Measurements from ENCODE around the gene TRIOBP.
"Not testable (repeated sequence)": the region's sequence is repeated elsewhere in the genome, so short reads cannot be mapped to it uniquely, and the experiment has no call there.

Gene TRIOBP

GRCh38 chr22:37696657-37697537 lies at the start of gene TRIOBP:
TRIOBP (plus strand) TSS chr22:37697048; CDS start chr22:37701366, 4,318 bp downstream.
- peak; percentile 67 to 78 for DNase-seq

DNA sequence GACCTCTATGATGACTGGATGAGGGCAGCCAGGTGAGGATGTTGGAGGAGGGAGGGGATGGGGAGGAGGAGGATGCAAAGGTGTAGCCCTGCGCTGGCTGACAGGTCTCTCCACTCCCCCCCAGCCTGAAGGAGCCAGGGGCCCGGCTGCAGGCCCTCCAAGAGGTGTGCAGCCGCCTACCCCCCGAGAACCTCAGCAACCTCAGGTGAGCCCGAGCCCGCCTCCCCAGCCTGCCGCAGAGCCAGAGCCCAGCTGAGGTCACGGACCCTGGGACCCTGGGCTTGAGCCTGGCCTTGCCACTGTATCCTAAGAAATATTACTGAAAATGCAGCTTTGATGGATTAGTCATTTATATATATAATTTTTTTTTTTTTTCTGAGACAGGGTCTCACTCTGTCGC lies 49.5 kb upstream of the TRIOBP start:
- no peak for DNase-seq

GRCh38 chr22:37647928-37648327 lies 48.9 kb upstream of the TRIOBP start:
- DNase-seq: no peak

GRCh38 chr22:37650463-37651136 lies 46.2 kb upstream of the TRIOBP start:
- DNase-seq: no peak

DNA sequence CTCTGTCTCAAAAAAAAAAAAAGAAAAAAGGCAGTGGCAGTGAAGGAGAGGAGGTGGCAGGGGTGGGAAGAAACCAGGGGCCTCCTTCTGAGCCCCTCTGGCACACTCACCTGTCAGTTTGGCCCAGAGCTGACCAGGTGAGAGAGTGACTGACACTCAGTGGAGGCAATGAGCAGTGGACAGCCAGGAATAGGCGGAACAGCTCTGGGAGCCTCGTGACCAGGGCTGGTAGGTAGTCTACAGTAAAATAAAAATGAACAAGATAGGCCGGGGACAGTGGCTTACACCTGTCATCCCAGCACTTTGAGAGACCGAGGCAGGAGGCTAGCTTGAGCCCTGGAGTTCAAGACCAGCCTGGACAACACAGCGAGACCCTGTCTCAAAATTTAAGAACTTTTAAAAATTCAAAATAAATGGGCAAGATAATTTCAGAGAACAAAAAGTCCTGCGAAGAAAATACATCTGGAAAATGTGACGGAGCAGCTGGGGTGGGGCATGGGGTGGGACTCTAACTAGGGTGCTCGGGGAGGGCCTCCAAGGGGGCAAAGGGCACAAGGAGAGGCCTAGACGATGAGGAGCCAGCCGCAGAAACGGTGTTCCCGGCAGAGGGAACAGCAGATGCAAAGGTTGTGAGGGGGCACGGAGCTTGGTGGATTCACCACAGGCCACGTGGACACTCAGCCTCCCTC lies 42.1 kb upstream of the TRIOBP start:
- no peak for DNase-seq

DNA sequence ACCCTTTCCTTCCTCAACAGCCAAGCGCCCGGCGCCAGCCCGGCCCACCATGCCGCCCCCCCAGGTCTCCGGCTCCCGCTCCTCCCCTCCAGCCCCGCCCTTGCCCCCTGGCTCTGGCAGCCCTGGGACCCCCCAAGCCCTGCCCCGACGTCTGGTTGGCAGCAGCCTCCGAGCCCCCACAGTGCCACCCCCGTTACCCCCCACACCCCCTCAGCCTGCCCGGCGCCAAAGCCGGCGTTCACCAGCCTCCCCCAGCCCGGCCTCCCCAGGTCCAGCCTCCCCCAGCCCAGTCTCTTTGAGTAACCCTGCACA lies 41.6 kb upstream of the TRIOBP start:
- no peak for DNase-seq

- DNase-seq: not testable (repeated sequence)
These were observed 40.3 kb upstream of the TRIOBP start for GRCh38 chr22:37656583-37656982.

DNA sequence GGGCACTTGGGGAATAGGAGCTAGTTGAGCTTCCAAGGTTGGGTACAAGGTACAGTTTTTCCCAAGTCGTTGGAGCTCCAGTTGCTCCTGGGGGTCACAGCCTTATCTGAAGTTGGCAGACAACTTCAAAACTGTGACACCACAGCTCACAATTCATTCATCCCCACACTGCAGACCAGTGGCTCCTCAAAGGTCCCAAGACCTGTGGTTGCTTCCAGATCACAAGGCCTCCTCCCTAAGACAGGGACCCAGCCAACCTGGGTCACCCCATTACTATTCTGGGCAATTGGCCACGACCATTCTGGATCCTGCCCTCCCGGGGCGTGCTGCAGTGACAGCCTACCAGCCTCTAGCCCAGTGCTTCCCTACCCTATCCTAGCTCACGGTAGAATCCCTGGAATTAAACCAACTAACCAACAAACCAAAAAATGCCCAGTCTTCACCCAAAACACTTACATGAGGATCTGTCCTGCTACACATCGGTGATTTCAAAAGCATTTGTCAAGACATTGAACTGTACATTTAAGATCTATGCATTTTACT lies 39.2 kb upstream of the TRIOBP start:
- DNase-seq: no peak

GRCh38 chr22:37658133-37659065 lies 38.4 kb upstream of the TRIOBP start, which contains the start of gene PDXP:
PDXP (plus strand) TSS chr22:37658723; CDS start chr22:37658783, 60 bp downstream.
- DNase-seq: peak; percentile 98 to 99

DNA sequence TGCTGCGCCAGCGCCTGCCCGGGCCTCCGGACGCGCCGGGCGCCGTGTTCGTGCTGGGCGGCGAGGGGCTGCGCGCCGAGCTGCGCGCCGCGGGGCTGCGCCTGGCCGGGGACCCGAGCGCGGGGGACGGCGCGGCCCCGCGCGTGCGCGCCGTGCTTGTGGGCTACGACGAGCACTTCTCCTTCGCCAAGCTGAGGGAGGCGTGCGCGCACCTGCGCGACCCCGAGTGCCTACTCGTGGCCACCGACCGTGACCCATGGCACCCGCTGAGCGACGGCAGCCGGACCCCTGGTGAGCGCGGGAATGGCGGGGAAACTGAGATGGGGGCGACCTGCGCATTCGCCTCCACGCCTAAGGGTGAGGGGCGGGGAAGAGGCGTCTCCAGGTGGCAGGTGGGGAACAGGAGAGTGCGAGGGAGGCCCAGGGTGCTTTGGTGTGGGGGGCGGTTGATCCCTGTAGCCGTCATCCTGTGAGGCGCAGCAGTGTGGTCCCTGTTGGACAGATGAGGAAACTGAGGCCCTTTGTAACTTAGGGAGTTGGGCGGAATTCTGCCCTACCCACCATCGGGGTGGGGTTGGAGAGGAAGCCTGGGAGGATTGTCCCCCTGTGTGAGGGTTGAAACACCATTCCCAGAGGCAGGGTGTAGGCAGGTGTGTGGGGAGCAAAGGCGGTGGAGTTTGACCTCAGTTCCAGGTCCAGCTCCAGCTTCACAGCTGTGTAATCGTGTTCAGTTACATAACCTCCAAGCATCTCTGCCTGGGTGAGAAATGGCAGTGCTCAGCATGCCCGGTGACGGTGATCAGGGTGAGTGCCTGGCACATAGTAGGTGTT lies 37.6 kb upstream of the TRIOBP start:
- no peak for DNase-seq

DNA sequence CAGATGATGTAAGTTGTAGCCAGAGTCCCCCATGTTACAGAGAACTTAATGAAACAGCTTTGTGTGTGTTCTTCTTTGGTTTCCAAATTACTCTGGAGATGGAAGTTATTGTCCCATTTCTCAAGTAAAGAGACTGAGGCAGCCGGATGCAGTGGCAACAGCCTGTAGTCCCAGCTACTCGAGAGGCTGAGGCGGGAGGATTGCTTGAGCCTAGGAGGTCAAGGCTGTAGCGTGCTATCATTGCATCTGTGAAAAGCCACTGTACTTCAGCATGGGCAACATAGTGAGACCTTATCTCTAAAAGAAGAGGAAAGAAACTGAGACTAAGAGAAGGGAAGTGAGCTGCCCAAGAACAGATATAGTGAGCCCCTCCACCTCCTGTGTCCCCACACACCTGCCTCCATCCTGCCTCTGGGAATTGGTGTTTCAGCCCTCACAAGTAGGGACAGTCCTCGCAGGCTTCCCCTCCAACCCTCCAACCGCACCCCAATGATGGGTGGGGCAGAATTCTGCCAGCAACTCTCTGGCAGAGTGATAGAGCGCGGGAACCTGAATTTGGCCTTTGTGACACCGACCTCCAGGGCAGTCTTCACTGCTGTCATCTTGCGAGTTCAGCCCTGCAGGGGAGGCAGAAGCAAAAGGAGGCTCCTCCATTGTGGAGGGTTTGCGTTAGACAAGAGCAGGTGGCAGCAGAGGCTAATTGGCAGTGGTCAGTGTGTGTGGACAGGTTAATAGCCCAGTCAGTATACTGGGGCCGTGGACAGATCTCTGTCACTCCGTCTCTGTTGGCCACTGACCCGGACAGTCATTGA lies 36.7 kb upstream of the TRIOBP start:
- no peak for DNase-seq

GRCh38 chr22:37660709-37661045 lies 36.2 kb upstream of the TRIOBP start:
- DNase-seq: no peak

- peak; percentile 70 to 71 for DNase-seq
These were observed 35.5 kb upstream of the TRIOBP start for GRCh38 chr22:37661160-37661924.

GRCh38 chr22:37662039-37662438 lies 34.8 kb upstream of the TRIOBP start:
- no peak for DNase-seq

DNA sequence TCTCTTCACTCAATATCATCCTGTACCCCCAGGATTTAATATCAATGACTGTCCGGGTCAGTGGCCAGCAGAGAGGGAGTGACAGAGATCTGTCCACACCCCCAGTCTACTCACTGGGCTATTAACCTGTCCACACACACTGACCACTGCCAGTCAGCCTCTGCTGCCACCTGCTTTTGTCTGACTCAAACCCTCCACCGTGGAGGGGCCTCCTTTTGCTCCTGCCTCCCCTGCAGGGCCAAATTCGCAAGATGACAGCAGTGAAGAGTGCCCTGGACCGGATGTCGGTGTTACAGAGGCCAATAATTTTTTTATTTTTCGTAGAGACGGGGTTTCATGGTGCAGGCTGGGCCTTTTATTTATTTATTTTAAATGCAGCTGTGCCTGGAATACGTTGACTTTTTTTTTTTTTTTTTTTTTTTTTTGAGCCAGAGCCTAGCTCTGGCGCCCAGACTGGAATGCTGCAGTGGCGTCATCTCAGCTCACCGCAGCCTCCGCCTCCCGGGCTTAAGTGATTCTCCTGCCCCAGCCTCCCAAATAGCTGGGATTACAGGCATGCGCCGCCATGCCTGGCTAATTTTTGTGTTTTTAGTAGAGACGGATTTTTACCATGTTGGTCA lies 33.2 kb upstream of the TRIOBP start:
- DNase-seq: no peak

- peak; percentile 84 to 89 for DNase-seq
These were observed 32.4 kb upstream of the TRIOBP start for GRCh38 chr22:37664249-37665101.

GRCh38 chr22:37665487-37665886 lies 31.4 kb upstream of the TRIOBP start:
- no peak for DNase-seq

GRCh38 chr22:37669586-37669985 lies 27.3 kb upstream of the TRIOBP start:
- no peak for DNase-seq

Data from hippocampal formation (tissue), 2 donors.